Measurements from ENCODE around the gene RGPD6.
"Not testable (repeated sequence)": the region's sequence is repeated elsewhere in the genome, so short reads cannot be mapped to it uniquely, and the experiment has no call there.

DNA sequence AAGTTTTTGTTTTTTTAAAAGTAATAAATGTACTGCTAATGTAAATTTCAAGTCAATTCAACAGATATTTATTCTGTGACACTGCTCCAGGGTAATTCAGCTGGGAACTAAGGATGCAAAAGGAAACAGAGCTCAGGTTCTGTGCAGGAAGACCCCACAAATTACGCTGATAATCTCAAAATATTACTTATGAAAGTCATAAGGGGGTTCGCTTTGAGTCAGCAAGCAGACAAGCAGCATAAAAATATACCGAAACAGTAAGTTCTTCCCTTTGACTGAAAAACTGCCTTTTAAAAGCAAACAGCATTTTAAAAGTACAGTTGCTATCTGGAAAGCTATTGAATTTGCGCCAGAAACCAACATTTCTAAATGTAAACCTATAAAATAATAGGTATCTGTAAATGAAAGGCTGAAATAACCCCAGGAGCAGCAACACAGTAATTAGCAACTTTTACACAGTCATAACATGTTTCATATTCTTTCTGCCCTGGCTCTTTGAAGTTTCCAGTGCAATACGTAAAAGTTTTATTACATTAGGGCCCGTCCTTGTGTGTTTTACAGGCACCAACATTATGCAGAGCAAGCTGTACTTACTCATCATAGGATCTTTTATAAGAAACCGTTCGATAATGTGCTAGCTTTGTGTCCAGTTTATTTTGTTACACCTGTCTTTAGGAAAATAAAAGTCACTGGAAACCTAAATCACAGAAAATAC is 31.9 kb upstream of the RGPD6 start:
- TF ChIP-seq, protein P1, sequence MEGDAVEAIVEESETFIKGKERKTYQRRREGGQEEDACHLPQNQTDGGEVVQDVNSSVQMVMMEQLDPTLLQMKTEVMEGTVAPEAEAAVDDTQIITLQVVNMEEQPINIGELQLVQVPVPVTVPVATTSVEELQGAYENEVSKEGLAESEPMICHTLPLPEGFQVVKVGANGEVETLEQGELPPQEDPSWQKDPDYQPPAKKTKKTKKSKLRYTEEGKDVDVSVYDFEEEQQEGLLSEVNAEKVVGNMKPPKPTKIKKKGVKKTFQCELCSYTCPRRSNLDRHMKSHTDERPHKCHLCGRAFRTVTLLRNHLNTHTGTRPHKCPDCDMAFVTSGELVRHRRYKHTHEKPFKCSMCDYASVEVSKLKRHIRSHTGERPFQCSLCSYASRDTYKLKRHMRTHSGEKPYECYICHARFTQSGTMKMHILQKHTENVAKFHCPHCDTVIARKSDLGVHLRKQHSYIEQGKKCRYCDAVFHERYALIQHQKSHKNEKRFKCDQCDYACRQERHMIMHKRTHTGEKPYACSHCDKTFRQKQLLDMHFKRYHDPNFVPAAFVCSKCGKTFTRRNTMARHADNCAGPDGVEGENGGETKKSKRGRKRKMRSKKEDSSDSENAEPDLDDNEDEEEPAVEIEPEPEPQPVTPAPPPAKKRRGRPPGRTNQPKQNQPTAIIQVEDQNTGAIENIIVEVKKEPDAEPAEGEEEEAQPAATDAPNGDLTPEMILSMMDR (IDR thresholded peaks at IDR 0.05) = not testable (repeated sequence)
- TF ChIP-seq POLR2A (IDR thresholded peaks at IDR 0.05) = not testable (repeated sequence)

Measured in Peyer's patch (tissue), 4 donors.